ENCODE measurements around the gene UBA6.

- TF ChIP-seq CTCF (IDR thresholded peaks at IDR 0.05) (no peak), GABPB1 (CRISPR knock-in tag; IDR thresholded peaks at IDR 0.05) (no peak), MYBL2 (CRISPR knock-in tag; IDR thresholded peaks at IDR 0.05) (no peak)
Observed at GRCh38 chr4:67659065-67659464, 41.9 kb downstream of the UBA6 start.
